ENCODE data around the gene VWDE.

The VWDE gene

GRCh38 chr7:12290761-12291160 lies 112.9 kb downstream of the VWDE start:
- no peak for DNase-seq (ENCODE audit: low read depth, low spot score)

GRCh38 chr7:12289996-12290395 lies 113.7 kb downstream of the VWDE start:
- DNase-seq (ENCODE audit: low read depth, low spot score), result no peak

- DNase-seq (ENCODE audit: low read depth, low spot score), result no peak
Observed at GRCh38 chr7:12287901-12288300, 115.8 kb downstream of the VWDE start.

- no peak for DNase-seq (ENCODE audit: low read depth, low spot score)
Observed at GRCh38 chr7:12281038-12281437, 122.6 kb downstream of the VWDE start.

Measured in activated CD4-positive, CD25-positive, alpha-beta regulatory T cell treated with anti-CD3 and anti-CD28 coated beads, Interleukin-2, amount 50 U/mL, for 16 hours (primary cell).